ENCODE results near the gene NOB1. TPM values are rescaled to one million over a fixed set of nuclear protein-coding genes. Genes with fewer than 3 reads are reported as not detected.
A peak's percentile ranks its signal among the peaks of the same experiment; 100 is the strongest.

Gene NOB1
- total and polyA plus RNA-seq, 10 donors: 35.1 to 48.8 (median 41.4) TPM

DNA sequence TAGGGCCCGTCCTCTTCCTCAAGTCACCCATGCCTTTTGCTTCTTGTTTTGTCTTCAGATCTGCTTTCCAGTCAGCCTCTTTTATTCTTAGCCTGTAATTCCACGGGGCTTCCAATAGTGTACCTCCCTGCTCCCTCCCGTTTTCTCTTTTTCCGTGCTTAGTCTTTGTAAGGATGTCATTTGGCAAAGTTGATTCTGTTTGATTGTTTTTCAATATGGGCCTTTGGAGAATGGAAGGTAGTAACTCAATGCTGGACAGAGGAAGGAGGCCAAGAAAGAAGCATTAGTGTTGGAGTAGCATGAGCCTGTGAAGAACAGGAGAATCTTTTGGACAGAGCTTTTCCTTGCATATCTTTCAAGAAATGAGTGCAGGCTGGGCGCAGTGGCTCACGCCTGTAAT lies 13.9 kb upstream of the NOB1 start:
- Histone ChIP-seq H3K4me1 (peaks cover 3 to 93% (median 45%) of the 10 kb centered on the region in 6 donors), H3K9me3 (no peaks in the 10 kb centered on the region), H3K4me3 (no peak overlapping the region), H3K27me3 (replicated peaks in 1 of 7) (no peaks in the 10 kb centered on the region), H3K27ac (no peak overlapping the region), H3K36me3 (peaks cover 0 to 11% (median 0%) of the 10 kb centered on the region in 6 donors)
- no peak for TF ChIP-seq POLR2AphosphoS5 (IDR thresholded peaks at IDR 0.05)
- TF ChIP-seq, protein P1, sequence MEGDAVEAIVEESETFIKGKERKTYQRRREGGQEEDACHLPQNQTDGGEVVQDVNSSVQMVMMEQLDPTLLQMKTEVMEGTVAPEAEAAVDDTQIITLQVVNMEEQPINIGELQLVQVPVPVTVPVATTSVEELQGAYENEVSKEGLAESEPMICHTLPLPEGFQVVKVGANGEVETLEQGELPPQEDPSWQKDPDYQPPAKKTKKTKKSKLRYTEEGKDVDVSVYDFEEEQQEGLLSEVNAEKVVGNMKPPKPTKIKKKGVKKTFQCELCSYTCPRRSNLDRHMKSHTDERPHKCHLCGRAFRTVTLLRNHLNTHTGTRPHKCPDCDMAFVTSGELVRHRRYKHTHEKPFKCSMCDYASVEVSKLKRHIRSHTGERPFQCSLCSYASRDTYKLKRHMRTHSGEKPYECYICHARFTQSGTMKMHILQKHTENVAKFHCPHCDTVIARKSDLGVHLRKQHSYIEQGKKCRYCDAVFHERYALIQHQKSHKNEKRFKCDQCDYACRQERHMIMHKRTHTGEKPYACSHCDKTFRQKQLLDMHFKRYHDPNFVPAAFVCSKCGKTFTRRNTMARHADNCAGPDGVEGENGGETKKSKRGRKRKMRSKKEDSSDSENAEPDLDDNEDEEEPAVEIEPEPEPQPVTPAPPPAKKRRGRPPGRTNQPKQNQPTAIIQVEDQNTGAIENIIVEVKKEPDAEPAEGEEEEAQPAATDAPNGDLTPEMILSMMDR (IDR thresholded peaks at IDR 0.05 in 8 of 11, conservative IDR thresholded peaks at IDR 0.05 in 3 of 11): no peak
- no peak for TF ChIP-seq POLR2A (IDR thresholded peaks at IDR 0.05)
- DNase-seq: no peak
- WGBS, 5 donors: 86 to 97% (median 89%) methylated on average over 6 of the region's 6 CpGs
- intact Hi-C loops (cut with DNase I; ENCODE audit: low total_unique reads): no loop called here

DNA sequence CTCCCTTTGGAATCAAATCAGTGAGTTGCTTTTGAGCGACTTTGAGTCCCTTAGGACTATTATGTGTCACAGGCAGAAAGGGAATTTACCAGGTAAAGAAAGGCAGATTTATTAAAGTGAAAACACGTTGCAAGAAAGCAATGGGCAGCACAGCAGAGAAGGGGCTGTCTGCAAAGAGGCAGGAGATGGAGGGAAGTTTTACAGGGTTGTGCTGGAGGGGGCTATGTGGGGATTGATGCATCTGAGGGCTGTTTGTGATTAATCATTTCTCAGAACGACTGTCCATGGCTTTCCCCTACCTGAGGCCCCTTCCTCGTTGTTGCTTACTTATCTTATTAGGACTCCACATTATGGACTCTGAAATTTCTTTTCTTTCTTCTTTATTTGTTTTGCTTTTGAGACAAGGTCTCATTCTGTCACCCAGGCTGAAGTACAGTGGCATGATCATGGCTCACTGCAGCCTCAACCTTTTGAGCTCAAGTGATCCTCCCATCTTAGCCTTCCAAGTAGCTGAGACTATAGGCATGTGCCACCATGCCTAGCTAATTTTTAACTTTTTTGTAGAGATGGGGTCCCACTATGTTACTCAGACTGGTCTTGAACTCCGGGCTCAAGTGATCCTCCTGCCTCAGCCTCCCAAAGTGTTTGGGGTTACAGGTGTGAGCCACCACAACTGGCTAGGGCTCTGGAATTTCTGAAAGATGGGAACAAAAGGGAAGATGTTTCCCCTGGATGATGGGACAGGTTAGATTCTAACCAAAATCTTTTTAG lies 12.9 kb upstream of the NOB1 start:
- DNase-seq: no peak
- H3K27ac ChIP-seq: no peak overlapping the region

DNA sequence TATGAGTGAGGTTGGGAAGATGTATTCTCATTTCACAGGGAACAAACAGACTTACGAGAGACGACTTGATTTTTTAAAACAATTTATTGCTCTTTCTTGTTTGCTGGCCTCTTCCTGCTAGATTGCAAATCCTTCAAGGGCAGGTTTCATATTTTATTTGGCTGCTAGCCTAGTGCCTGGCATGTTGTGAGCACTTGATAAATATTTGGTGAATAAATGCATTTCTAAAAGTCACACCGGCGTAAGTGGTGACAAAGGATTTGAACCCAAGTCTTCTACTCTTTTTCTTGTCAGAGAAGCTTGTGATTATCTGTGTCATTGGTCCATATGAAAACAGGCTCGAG lies 8.8 kb upstream of the NOB1 start:
- peaks cover 0 to 11% (median 0%) of the 10 kb centered on the region in 6 donors for H3K36me3 ChIP-seq
- H3K4me1 ChIP-seq: peaks cover 10 to 66% (median 32%) of the 10 kb centered on the region in 6 donors
- intact Hi-C loops (cut with DNase I; ENCODE audit: low total_unique reads): no loop called here
- TF ChIP-seq POLR2A (IDR thresholded peaks at IDR 0.05) (no peak), POLR2AphosphoS5 (IDR thresholded peaks at IDR 0.05) (no peak)
- TF ChIP-seq, protein P1 (IDR thresholded peaks at IDR 0.05 in 8 of 11, conservative IDR thresholded peaks at IDR 0.05 in 3 of 11): no peak
- H3K4me3 ChIP-seq: peak overlapping the region in 5 of 8 donors; percentile 81 to 93 (median 86)
- H3K27me3 ChIP-seq (replicated peaks in 1 of 7): no peaks in the 10 kb centered on the region
- no peaks in the 10 kb centered on the region for H3K9me3 ChIP-seq
- WGBS, 5 donors: 63 to 74% (median 73%) methylated on average over 5 of the region's 5 CpGs
- no peak for DNase-seq
- peak overlapping the region in 7 of 8 donors; percentile 88 to 96 (median 93) for H3K27ac ChIP-seq

More for the DNA sequence above, 12.9 kb upstream of the NOB1 start:
- Histone ChIP-seq H3K27me3 (replicated peaks in 1 of 7) (no peaks in the 10 kb centered on the region), H3K4me1 (peaks cover 9 to 93% (median 45%) of the 10 kb centered on the region in 6 donors), H3K9me3 (no peaks in the 10 kb centered on the region), H3K36me3 (peaks cover 0 to 11% (median 0%) of the 10 kb centered on the region in 6 donors), H3K4me3 (no peak overlapping the region)
- TF ChIP-seq, protein P1 (IDR thresholded peaks at IDR 0.05 in 8 of 11, conservative IDR thresholded peaks at IDR 0.05 in 3 of 11): no peak
- TF ChIP-seq POLR2A (IDR thresholded peaks at IDR 0.05): no peak
- intact Hi-C loops (cut with DNase I; ENCODE audit: low total_unique reads): no loop called here
- 74 to 87% (median 79%) methylated on average over 5 of the region's 5 CpGs for WGBS, 5 donors

DNA sequence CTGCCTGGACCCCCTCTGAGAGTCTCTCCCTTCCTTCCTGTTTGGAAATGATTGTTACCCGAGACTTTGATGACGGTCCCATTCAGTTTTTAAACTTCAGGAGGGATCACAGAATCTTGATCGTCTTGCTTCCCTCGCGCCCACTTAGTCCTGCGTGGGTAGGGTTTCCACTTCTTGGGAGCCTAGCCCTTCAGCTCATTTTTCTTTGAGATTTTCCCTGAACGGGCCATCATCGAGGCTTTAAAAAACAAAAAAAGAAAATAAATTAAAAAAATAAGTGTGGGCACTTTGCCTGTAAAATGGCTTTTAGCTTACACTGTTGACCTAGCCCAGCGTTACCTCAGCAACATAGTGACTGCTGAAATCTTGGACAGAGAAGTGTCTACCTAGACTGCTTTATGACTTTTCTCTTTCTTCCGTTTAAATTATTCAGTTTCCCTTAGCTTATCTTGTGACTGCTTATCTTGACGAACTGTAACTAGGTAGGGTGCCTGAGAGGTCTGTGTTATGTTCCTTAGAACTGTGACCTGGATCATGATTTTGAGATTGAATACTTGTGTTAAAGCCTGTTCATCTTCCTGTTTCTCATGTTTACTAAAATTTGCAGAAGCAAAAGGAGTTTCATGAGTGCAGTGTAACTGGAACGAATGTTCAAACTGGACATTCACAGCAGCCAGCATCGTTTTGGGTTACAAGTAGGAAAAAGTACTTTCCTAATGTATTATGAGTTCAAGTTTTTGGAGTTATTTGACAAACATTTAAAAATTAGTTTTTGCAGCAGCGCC lies 8.3 kb upstream of the NOB1 start:
- no peaks in the 10 kb centered on the region for H3K27me3 ChIP-seq (replicated peaks in 1 of 7)
- H3K27ac ChIP-seq: peak overlapping the region; percentile 71 to 96 (median 93)
- intact Hi-C loops (cut with DNase I; ENCODE audit: low total_unique reads): no loop called here
- WGBS, 5 donors: 7 to 10% (median 8%) methylated on average over 14 of the region's 14 CpGs
- no peak for DNase-seq
- H3K9me3 ChIP-seq: no peaks in the 10 kb centered on the region
- H3K4me1 ChIP-seq: peaks cover 10 to 61% (median 30%) of the 10 kb centered on the region in 6 donors
- TF ChIP-seq, protein P1 (IDR thresholded peaks at IDR 0.05 in 8 of 11, conservative IDR thresholded peaks at IDR 0.05 in 3 of 11): no peak
- TF ChIP-seq POLR2AphosphoS5 (IDR thresholded peaks at IDR 0.05) (no peak), POLR2A (IDR thresholded peaks at IDR 0.05) (no peak)
- peaks cover 0 to 11% (median 0%) of the 10 kb centered on the region in 6 donors for H3K36me3 ChIP-seq
- H3K4me3 ChIP-seq: peak overlapping the region; percentile 74 to 93 (median 83)
